GM12874 (cell line): ENCODE results near the gene SERPINA9.

ENCODE experiments used
- CTCF ChIP-seq: IDR thresholded peaks from 2 replicates; pipeline ENCODE4 v1.5.1; 2011; ENCODE audit warnings: low read depth, mild to moderate bottlenecking, control low read depth, low read length, moderate library complexity; ENCODE audit not compliant: insufficient read depth

SERPINA9 gene

GRCh38 chr14:94485944-94486841 is 10.2 kb upstream of the SERPINA9 start:
- TF ChIP-seq CTCF, result peak; percentile 99

GRCh38 chr14:94484481-94484880 is 8.5 kb upstream of the SERPINA9 start:
- TF ChIP-seq CTCF, result no peak

- TF ChIP-seq CTCF, result no peak
Measured at GRCh38 chr14:94483729-94484275, 7.8 kb upstream of the SERPINA9 start.

- TF ChIP-seq CTCF, result no peak
Measured at GRCh38 chr14:94483071-94483451, 7.1 kb upstream of the SERPINA9 start.

GRCh38 chr14:94481468-94482131 is 5.6 kb upstream of the SERPINA9 start:
- no peak for TF ChIP-seq CTCF

GRCh38 chr14:94480809-94481208 is 4.8 kb upstream of the SERPINA9 start:
- TF ChIP-seq CTCF, result no peak

GRCh38 chr14:94478420-94478819 is 2.4 kb upstream of the SERPINA9 start:
- no peak for TF ChIP-seq CTCF
